Panc1 (cell line): ENCODE results near the gene DUXB. TPM values are rescaled to one million over a fixed set of nuclear protein-coding genes. Genes with fewer than 3 reads are reported as not detected.

Experiments
- ATAC-seq: fragments of 200-7000 bp; cut with Tn5 transposase; 2 replicates; pipeline ENCODE4 v1.9.1; 2020; ENCODE audit warnings: mild to moderate bottlenecking, moderate library complexity
- BruUV-seq: library from RNA; stranded (reverse); fragments of 400-500 nt; replicated peaks from 2 replicates; lab custom pipeline; 2021; lab: Mats Ljungman, UMichigan
- CTCF ChIA-PET: fragments of 300-600 bp; sonication (Branson Sonifier 250); formaldehyde crosslinking; loops from one replicate; lab custom pipeline; 2022; ENCODE audit warnings: antibody characterized with exemption; lab: Charles Lee
- POLR2A ChIA-PET: fragments of 300-600 bp; sonication (Branson Sonifier 250); formaldehyde crosslinking; loops from one replicate; lab custom pipeline; 2022; ENCODE audit warnings: antibody characterized with exemption; lab: Charles Lee
- DNase-seq: peaks from one replicate; pipeline ENCODE4 v3.0.0-alpha.2; 2010; ENCODE audit warnings: low read depth, low spot score
- H3K27ac ChIP-seq: 2 replicates; pipeline ENCODE4 v1.5.1; 2011; ENCODE audit warnings: mild to moderate bottlenecking, low read length, inconsistent platforms
- H3K27me3 ChIP-seq: fragments of 200-500 bp; sonication (Bioruptor generic); 2 replicates; pipeline ENCODE4 v1.6.0; 2014; ENCODE audit warnings: low read length, inconsistent platforms; ENCODE audit not compliant: control insufficient read depth, insufficient read depth
- H3K36me3 ChIP-seq: fragments of 200-500 bp; sonication (Bioruptor generic); 2 replicates; pipeline ENCODE4 v1.5.1; 2014; ENCODE audit warnings: inconsistent platforms, mild to moderate bottlenecking, low read length, moderate library complexity; ENCODE audit not compliant: control insufficient read depth, insufficient read depth
- H3K4me1 ChIP-seq: 2 replicates; pipeline ENCODE4 v1.5.1; 2011; ENCODE audit warnings: inconsistent platforms, mild to moderate bottlenecking, low read length, moderate library complexity; ENCODE audit not compliant: control insufficient read depth, insufficient read depth
- H3K4me3 ChIP-seq, 2 experiments: 2 replicates each; pipeline ENCODE4 v1.5.1; 2011 to 2012; ENCODE audit warnings: low read depth in 2 of 2, low read length in 2 of 2, mild to moderate bottlenecking in 2 of 2, inconsistent platforms in 1 of 2, moderate library complexity in 1 of 2
- H3K9me3 ChIP-seq: fragments of 200-500 bp; sonication (Bioruptor generic); 2 replicates; pipeline ENCODE4 v1.5.1; 2014; ENCODE audit warnings: low read depth, mild to moderate bottlenecking, inconsistent platforms, low read length, moderate library complexity; ENCODE audit not compliant: control insufficient read depth, insufficient read depth
- CTCF ChIP-seq: fragments of 450-650 bp; IDR thresholded peaks from 2 replicates; pipeline ENCODE4 v1.5.1; 2017; ENCODE audit warnings: mild to moderate bottlenecking
- POLR2AphosphoS5 ChIP-seq: IDR thresholded peaks from 2 replicates; pipeline ENCODE4 v1.6.1; 2012; ENCODE audit warnings: mild to moderate bottlenecking, low read depth, low read length, moderate library complexity
- SIN3A ChIP-seq: IDR thresholded peaks from 2 replicates; pipeline ENCODE4 v1.6.1; 2012; ENCODE audit warnings: low read depth, mild to moderate bottlenecking, low read length, moderate library complexity, borderline replicate concordance; ENCODE audit not compliant: insufficient read depth
- TCF7L2 ChIP-seq: IDR thresholded peaks from 2 replicates; pipeline ENCODE4 v1.6.1; 2011; ENCODE audit warnings: mild to moderate bottlenecking, low read depth, low read length, inconsistent platforms
- in situ Hi-C: cut with HindIII; loops from 2 replicates; pipeline ENCODE4 v1.10.0; 2016; ENCODE audit warnings: low sequenced_read_pairs, low pct_unique_long_range_greater_than_20kb
- intact Hi-C: fragments of 100-400 bp; cut with micrococcal nuclease; formaldehyde crosslinking; loops from one replicate; pipeline ENCODE4 v1.10.0; 2022; ENCODE audit not compliant: unreplicated experiment
- total RNA-seq: library from RNA; stranded (reverse); gene quantifications from one replicate; pipeline ENCODE4 v1.2.1, GENCODE V29; 2021; ENCODE audit not compliant: unreplicated experiment
- TF ChIP-seq, protein P1 (sequence below), 2 experiments: IDR thresholded peaks; 2 replicates each; pipeline ENCODE4 v1.6.1; 2011 to 2012; ENCODE audit warnings: low read depth in 2 of 2, control low read depth in 1 of 2, low read length in 1 of 2, mild to moderate bottlenecking in 1 of 2, moderate library complexity in 1 of 2; ENCODE audit not compliant: insufficient read depth in 1 of 2

DUXB gene
- total RNA-seq, 1 experiment from 2014 or later = not detected

- ChIA-PET CTCF (no interaction called here), POLR2A (no interaction called here)
- TF ChIP-seq TCF7L2 (no peak), CTCF (no peak), POLR2AphosphoS5 (no peak), SIN3A (no peak)
- TF ChIP-seq, protein P1, sequence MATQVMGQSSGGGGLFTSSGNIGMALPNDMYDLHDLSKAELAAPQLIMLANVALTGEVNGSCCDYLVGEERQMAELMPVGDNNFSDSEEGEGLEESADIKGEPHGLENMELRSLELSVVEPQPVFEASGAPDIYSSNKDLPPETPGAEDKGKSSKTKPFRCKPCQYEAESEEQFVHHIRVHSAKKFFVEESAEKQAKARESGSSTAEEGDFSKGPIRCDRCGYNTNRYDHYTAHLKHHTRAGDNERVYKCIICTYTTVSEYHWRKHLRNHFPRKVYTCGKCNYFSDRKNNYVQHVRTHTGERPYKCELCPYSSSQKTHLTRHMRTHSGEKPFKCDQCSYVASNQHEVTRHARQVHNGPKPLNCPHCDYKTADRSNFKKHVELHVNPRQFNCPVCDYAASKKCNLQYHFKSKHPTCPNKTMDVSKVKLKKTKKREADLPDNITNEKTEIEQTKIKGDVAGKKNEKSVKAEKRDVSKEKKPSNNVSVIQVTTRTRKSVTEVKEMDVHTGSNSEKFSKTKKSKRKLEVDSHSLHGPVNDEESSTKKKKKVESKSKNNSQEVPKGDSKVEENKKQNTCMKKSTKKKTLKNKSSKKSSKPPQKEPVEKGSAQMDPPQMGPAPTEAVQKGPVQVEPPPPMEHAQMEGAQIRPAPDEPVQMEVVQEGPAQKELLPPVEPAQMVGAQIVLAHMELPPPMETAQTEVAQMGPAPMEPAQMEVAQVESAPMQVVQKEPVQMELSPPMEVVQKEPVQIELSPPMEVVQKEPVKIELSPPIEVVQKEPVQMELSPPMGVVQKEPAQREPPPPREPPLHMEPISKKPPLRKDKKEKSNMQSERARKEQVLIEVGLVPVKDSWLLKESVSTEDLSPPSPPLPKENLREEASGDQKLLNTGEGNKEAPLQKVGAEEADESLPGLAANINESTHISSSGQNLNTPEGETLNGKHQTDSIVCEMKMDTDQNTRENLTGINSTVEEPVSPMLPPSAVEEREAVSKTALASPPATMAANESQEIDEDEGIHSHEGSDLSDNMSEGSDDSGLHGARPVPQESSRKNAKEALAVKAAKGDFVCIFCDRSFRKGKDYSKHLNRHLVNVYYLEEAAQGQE (IDR thresholded peaks at IDR 0.05; ENCODE audit: insufficient read depth in 1 of 2, low read depth in 2 of 2, low read length in 1 of 2) = no peak
- no peak for ATAC-seq
- no peak for DNase-seq
- H3K27me3 ChIP-seq = no peaks in the 10 kb centered on the region
- H3K4me3 ChIP-seq = no peak overlapping the region
- in situ Hi-C loops (no loop called here), intact Hi-C loops (no loop called here)
- no TSS peak for BruUV-seq
- H3K9me3 ChIP-seq = peaks cover 8% of the 10 kb centered on the region; the same call in 1 of the 2 replicates
- H3K27ac ChIP-seq = no peak overlapping the region
- H3K4me1 ChIP-seq = no peaks in the 10 kb centered on the region
- H3K36me3 ChIP-seq = no peaks in the 10 kb centered on the region
Measured at GRCh38 chr16:75742424-75743047, 41.3 kb upstream of the DUXB start.

DNA sequence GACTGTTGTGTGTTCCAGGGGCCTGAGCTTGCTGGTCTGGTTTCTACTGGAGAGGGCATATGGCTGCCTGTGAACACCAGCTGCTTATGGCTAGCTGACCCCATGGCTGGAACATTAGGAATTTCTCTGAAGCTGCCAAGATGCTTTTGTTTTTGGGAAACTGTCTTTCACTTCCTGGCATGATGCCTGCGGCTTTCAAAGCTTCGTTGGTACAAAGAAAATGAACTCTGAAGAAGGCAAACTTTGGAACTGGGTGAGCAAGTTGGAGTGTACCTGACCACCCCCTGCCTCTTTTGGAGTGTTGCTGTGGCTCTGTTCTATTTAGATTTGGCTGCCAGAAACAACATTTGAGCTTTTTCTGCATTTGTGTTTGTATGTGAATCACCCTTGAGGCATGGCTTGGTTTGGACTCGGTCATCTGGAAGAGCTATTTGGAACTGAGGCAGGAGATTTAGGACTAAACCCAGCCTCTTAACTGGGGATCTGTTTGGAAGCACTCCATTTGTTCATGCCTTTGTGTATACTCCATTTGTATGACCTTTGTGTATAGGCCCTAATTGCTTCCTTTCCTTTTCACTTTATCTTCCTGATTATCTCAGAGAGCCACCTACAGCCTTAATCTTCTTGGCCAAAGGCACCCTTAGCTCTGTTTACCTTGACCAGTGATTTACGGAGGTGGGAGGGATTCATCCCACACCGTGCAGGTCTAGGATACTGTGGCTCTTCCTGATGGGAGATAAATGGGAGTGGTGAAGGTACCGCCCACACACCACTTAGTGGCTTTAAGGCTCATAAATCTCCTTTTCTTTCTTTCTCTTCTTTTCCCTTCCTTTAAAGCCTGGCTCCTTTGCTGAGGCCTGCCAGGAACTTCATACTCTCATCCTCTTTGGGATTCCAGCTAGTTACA lies 32.3 kb upstream of the DUXB start:
- in situ Hi-C loops = no loop called here
- Histone ChIP-seq H3K36me3 (no peaks in the 10 kb centered on the region), H3K4me1 (no peaks in the 10 kb centered on the region), H3K27me3 (no peaks in the 10 kb centered on the region), H3K27ac (no peak overlapping the region), H3K9me3 (no peaks in the 10 kb centered on the region), H3K4me3 (no peak overlapping the region)
- ChIA-PET POLR2A (no interaction called here), CTCF (no interaction called here)
- DNase-seq (no peak), ATAC-seq (no peak)
- no TSS peak for BruUV-seq
- TF ChIP-seq POLR2AphosphoS5 (no peak), SIN3A (no peak), TCF7L2 (no peak), CTCF (no peak)
- TF ChIP-seq, protein P1 (IDR thresholded peaks at IDR 0.05; ENCODE audit: insufficient read depth in 1 of 2, low read depth in 2 of 2, low read length in 1 of 2) = no peak
- intact Hi-C loops = no loop called here
